Mesendoderm (in vitro differentiated cells): ENCODE data around the gene GUCY2F.

Experiments used
- DNase-seq: peaks from one replicate; pipeline ENCODE4 v3.0.0; 2013
- H2AK5ac ChIP-seq: 2 replicates; pipeline ENCODE4 v1.6.1; 2013; ENCODE audit warnings: low read length, inconsistent platforms
- H2BK120ac ChIP-seq: 2 replicates; pipeline ENCODE4 v1.6.1; 2013; ENCODE audit warnings: low read depth, mild to moderate bottlenecking, low read length, moderate library complexity, mixed read lengths
- H2BK15ac ChIP-seq: replicated peaks from 2 replicates; pipeline ENCODE4 v1.6.1; 2013; ENCODE audit warnings: low read depth, mild to moderate bottlenecking, moderate library complexity
- H2BK5ac ChIP-seq: 2 replicates; pipeline ENCODE4 v1.6.1; 2013; ENCODE audit warnings: low read length, inconsistent platforms
- H3K18ac ChIP-seq: 2 replicates; pipeline ENCODE4 v1.6.1; 2013; ENCODE audit warnings: mild to moderate bottlenecking, low read length, mixed read lengths
- H3K23ac ChIP-seq: one replicate; pipeline ENCODE4 v1.6.1; 2013; ENCODE audit warnings: low read length
- H3K27ac ChIP-seq: 2 replicates; pipeline ENCODE4 v1.5.1; 2013; ENCODE audit warnings: low read depth, mild to moderate bottlenecking, inconsistent platforms, low read length, moderate library complexity
- H3K27me3 ChIP-seq: 2 replicates; pipeline ENCODE4 v1.6.1; 2013; ENCODE audit warnings: low read length, control low read depth, mild to moderate bottlenecking, inconsistent platforms; ENCODE audit not compliant: insufficient read depth, poor library complexity
- H3K36me3 ChIP-seq: 2 replicates; pipeline ENCODE4 v1.6.1; 2013; ENCODE audit warnings: low read length, inconsistent platforms; ENCODE audit not compliant: control insufficient read depth, insufficient read depth
- H3K4ac ChIP-seq: one replicate; pipeline ENCODE4 v1.6.1; 2013; ENCODE audit warnings: low read depth, mild to moderate bottlenecking, low read length, moderate library complexity
- H3K4me1 ChIP-seq: 2 replicates; pipeline ENCODE4 v1.6.1; 2013; ENCODE audit warnings: low read depth, low read length, inconsistent platforms; ENCODE audit not compliant: control insufficient read depth
- H3K4me2 ChIP-seq: 2 replicates; pipeline ENCODE4 v1.6.1; 2013; ENCODE audit warnings: low read length
- H3K4me3 ChIP-seq: 2 replicates; pipeline ENCODE4 v1.5.1; 2013; ENCODE audit warnings: mild to moderate bottlenecking, low read length
- H3K56ac ChIP-seq: one replicate; pipeline ENCODE4 v1.6.1; 2013; ENCODE audit warnings: low read length
- H3K79me1 ChIP-seq: 2 replicates; pipeline ENCODE4 v1.6.1; 2013; ENCODE audit warnings: low read length, inconsistent platforms
- H3K79me2 ChIP-seq: 2 replicates; pipeline ENCODE4 v1.6.1; 2013; ENCODE audit warnings: mild to moderate bottlenecking, low read length; ENCODE audit not compliant: control insufficient read depth, insufficient read depth
- H3K9ac ChIP-seq: 2 replicates; pipeline ENCODE4 v1.6.1; 2013; ENCODE audit warnings: low read length, inconsistent platforms
- H4K5ac ChIP-seq: one replicate; pipeline ENCODE4 v1.6.1; 2013; ENCODE audit warnings: low read length
- H4K8ac ChIP-seq: one replicate; pipeline ENCODE4 v1.6.1; 2013; ENCODE audit warnings: low read depth, mild to moderate bottlenecking, control low read depth, low read length, moderate library complexity
- WGBS: extraction: QIAGEN DNeasy Blood & Tissue Kit; methylation state at CpG from one replicate; pipeline ENCODE4 v1.1.7; 2013; ENCODE audit warnings: low lambda C conversion rate, missing lambda C conversion rate; ENCODE audit not compliant: insufficient coverage; ENCODE audit errors: extremely low coverage; 5-methylcytosine and 5-hydroxymethylcytosine counted together

GUCY2F gene

DNA sequence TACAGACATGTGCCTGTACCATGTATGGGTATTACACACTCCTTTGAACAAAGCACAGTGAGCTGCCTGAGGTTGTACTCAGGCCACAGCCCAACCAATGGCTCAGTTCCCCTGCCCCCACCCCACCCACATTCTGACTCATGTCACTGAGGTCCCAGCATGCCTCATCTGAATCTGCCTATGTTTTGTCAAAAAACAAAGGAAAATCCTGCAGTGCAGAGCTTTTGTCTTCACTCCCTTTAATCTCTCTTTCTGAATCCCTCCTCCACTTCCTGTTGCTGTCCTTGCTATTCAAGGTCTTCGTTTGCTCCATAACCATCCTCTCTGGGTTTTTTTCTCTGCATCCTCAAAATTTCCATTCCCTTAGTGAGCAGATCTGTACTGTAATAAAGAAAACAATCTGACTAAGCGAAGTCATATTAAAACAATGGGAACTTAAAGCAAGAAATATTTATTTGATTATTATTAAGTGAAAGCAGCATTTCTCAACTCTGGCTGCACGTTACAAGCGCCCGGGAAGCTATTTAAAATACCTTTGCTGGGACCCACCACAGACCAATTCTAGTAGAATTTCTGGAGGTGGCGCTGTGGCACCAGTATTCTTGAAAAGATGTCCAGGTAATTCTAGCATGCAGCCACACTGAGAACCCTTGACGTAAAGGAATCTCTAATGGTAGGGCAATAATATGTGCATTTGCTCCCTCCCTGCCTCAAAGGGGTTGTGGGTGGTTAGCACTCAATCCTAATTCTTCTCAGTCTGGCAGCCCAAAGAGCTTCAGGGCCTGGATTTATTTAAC is 8.7 kb downstream of the GUCY2F start:
- Histone ChIP-seq H3K18ac (peak overlapping the region; percentile 68), H3K79me1 (no peaks in the 10 kb centered on the region), H3K36me3 (no peaks in the 10 kb centered on the region), H2BK120ac (no peak overlapping the region), H2BK15ac (no peak overlapping the region), H3K4ac (no peak overlapping the region), H3K9ac (no peak overlapping the region), H2BK5ac (peak overlapping the region; percentile 51), H2AK5ac (no peak overlapping the region), H3K56ac (peak overlapping the region; percentile 74), H3K27me3 (no peaks in the 10 kb centered on the region), H3K79me2 (no peaks in the 10 kb centered on the region), H3K23ac (no peak overlapping the region), H3K4me1 (peaks cover 3% of the 10 kb centered on the region), H4K8ac (no peak overlapping the region), H3K4me3 (no peak overlapping the region), H3K27ac (peak overlapping the region; percentile 80), H3K4me2 (no peak overlapping the region), H4K5ac (no peak overlapping the region)
- DNase-seq = peak; percentile 77
- no CpG with 5 or more reads among the region's 7 CpGs for WGBS

DNA sequence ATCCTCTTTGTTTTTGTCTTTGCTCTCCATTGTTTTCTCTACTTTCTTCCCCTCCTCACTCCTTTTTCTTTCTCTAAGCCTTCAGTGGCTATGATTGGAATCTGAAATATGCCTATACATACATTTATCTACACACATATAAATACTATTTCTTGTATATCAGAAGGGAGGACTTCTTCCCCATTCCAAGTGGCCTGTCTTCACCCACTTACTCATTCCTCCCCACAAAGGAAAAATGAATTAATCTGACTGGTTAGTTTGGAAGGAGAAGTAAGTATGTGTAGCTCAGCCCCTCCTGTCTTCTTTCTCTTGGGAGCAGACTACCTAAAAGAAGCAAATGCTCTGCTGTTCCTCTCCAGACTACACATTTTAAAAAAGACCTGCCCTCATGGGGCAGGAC is 17.7 kb downstream of the GUCY2F start:
- Histone ChIP-seq H3K23ac (no peak overlapping the region), H3K4ac (no peak overlapping the region), H3K56ac (no peak overlapping the region), H3K18ac (no peak overlapping the region), H3K4me2 (no peak overlapping the region), H3K36me3 (no peaks in the 10 kb centered on the region), H3K9ac (no peak overlapping the region), H3K79me1 (no peaks in the 10 kb centered on the region), H2AK5ac (no peak overlapping the region), H2BK5ac (no peak overlapping the region), H4K8ac (no peak overlapping the region), H3K79me2 (no peaks in the 10 kb centered on the region), H3K27me3 (no peaks in the 10 kb centered on the region), H3K27ac (no peak overlapping the region), H3K4me1 (no peaks in the 10 kb centered on the region), H4K5ac (no peak overlapping the region), H2BK120ac (no peak overlapping the region), H3K4me3 (no peak overlapping the region), H2BK15ac (no peak overlapping the region)
- no peak for DNase-seq

DNA sequence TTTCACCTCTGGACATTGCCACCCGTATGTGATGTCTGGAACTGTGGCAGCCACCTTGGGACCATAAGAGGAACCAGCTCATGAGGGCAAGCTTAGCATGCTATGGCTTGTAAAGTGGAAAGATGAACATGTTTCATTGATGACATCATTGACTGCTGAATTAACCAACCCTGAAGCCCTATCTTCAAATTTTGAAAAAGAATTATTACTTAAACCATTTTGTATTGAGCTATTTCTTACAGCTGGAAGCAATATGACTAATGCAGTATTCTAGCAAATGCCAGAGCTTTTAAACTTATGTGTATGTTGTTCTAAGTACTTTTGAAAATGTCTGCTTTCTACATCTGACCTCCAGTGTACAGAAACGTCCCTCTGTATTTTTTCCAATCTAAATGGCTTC is 18.1 kb downstream of the GUCY2F start:
- H4K8ac ChIP-seq = no peak overlapping the region
- H3K79me1 ChIP-seq = no peaks in the 10 kb centered on the region
- no peak overlapping the region for H2AK5ac ChIP-seq
- no peak overlapping the region for H3K18ac ChIP-seq
- H3K4me3 ChIP-seq = no peak overlapping the region
- no peak overlapping the region for H3K27ac ChIP-seq
- no CpG with 5 or more reads among the region's 2 CpGs for WGBS
- no peaks in the 10 kb centered on the region for H3K4me1 ChIP-seq
- no peak overlapping the region for H3K56ac ChIP-seq
- no peak overlapping the region for H3K4me2 ChIP-seq
- no peak overlapping the region for H3K23ac ChIP-seq
- no peaks in the 10 kb centered on the region for H3K36me3 ChIP-seq
- H3K79me2 ChIP-seq = no peaks in the 10 kb centered on the region
- H3K4ac ChIP-seq = no peak overlapping the region
- H2BK120ac ChIP-seq = no peak overlapping the region
- H3K9ac ChIP-seq = no peak overlapping the region
- H2BK15ac ChIP-seq = no peak overlapping the region
- H4K5ac ChIP-seq = no peak overlapping the region
- no peak overlapping the region for H2BK5ac ChIP-seq
- no peaks in the 10 kb centered on the region for H3K27me3 ChIP-seq
- no peak for DNase-seq

DNA sequence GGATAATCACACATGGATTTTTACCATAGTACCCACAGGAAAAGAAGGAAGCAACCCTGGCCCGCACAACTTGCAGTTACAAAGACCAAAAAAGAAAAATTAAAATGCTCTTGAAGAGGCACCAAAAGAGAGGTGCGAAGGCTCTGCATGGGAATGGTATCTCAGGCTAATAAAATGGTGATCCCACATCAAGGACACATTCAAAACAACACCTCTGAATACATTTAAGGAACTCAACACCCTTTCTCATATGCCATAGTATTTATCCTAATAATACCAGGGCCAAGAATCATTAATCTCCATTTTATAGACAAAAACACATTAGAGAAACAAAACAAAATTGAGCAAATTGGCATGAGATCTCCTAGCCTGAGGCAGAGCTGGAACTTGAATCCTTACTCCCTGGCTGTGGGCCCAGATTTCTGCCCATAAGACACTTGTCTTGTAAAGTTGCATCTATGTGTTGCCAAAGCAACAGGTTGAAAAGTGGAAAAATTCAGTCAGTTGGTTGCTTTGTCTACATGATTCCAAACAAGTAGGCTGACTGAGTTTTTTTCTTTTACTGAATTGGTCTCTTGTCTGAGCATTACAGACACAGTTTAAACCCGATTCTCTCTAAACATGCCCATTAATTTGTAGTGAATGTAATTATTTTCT is 33.5 kb downstream of the GUCY2F start:
- H3K79me1 ChIP-seq = no peaks in the 10 kb centered on the region
- no peak overlapping the region for H4K5ac ChIP-seq
- H3K4me2 ChIP-seq = no peak overlapping the region
- H2BK5ac ChIP-seq = no peak overlapping the region
- no CpG with 5 or more reads among the region's 3 CpGs for WGBS
- no peaks in the 10 kb centered on the region for H3K79me2 ChIP-seq
- H3K36me3 ChIP-seq = no peaks in the 10 kb centered on the region
- no peak overlapping the region for H3K4me3 ChIP-seq
- no peak overlapping the region for H3K23ac ChIP-seq
- H3K27me3 ChIP-seq = no peaks in the 10 kb centered on the region
- H3K4me1 ChIP-seq = no peaks in the 10 kb centered on the region
- H3K9ac ChIP-seq = no peak overlapping the region
- H3K56ac ChIP-seq = no peak overlapping the region
- no peak overlapping the region for H4K8ac ChIP-seq
- H3K18ac ChIP-seq = no peak overlapping the region
- H2AK5ac ChIP-seq = no peak overlapping the region
- no peak overlapping the region for H3K27ac ChIP-seq
- no peak for DNase-seq
- no peak overlapping the region for H2BK120ac ChIP-seq
- no peak overlapping the region for H2BK15ac ChIP-seq
- H3K4ac ChIP-seq = no peak overlapping the region

- Histone ChIP-seq H2AK5ac (no peak overlapping the region), H3K56ac (no peak overlapping the region), H4K8ac (no peak overlapping the region), H3K36me3 (no peaks in the 10 kb centered on the region), H3K4me1 (no peaks in the 10 kb centered on the region), H2BK5ac (no peak overlapping the region), H2BK15ac (no peak overlapping the region), H3K27me3 (no peaks in the 10 kb centered on the region), H2BK120ac (no peak overlapping the region), H3K4ac (no peak overlapping the region), H3K79me1 (no peaks in the 10 kb centered on the region), H3K23ac (no peak overlapping the region), H4K5ac (no peak overlapping the region), H3K4me2 (no peak overlapping the region), H3K4me3 (no peak overlapping the region), H3K79me2 (no peaks in the 10 kb centered on the region), H3K27ac (no peak overlapping the region), H3K18ac (no peak overlapping the region), H3K9ac (no peak overlapping the region)
- no CpG with 5 or more reads among the region's 2 CpGs for WGBS
- DNase-seq = no peak
These were observed 40.6 kb downstream of the GUCY2F start for GRCh38 chrX:109441266-109441665.

DNA sequence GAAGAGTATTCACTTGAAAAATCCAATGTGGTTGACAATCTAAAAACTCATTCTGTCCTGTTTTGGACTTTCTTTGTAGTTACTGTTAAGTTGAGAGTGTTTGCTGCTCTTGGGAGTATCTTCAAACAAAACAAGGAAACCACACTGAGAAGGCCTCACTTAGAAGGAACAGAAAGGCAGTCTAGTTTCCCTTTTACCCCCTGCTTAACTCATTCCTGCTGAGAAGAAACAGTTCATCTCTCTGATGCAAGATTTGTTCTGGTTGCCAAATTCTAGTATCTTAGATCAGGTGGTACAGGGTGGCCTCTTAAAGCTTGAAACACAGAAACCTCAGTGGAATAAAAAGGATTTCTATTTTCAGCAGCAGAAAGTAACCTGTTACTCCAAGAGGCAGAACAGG is 41.4 kb downstream of the GUCY2F start:
- H2BK5ac ChIP-seq = no peak overlapping the region
- H3K79me2 ChIP-seq = no peaks in the 10 kb centered on the region
- no peak overlapping the region for H3K4ac ChIP-seq
- H3K36me3 ChIP-seq = no peaks in the 10 kb centered on the region
- no peak overlapping the region for H3K56ac ChIP-seq
- H3K4me1 ChIP-seq = no peaks in the 10 kb centered on the region
- H2BK15ac ChIP-seq = no peak overlapping the region
- H2AK5ac ChIP-seq = no peak overlapping the region
- no peak overlapping the region for H4K5ac ChIP-seq
- H3K23ac ChIP-seq = no peak overlapping the region
- no peak overlapping the region for H3K4me2 ChIP-seq
- no peak overlapping the region for H4K8ac ChIP-seq
- no peak overlapping the region for H3K18ac ChIP-seq
- H3K4me3 ChIP-seq = no peak overlapping the region
- H3K79me1 ChIP-seq = no peaks in the 10 kb centered on the region
- no peaks in the 10 kb centered on the region for H3K27me3 ChIP-seq
- H2BK120ac ChIP-seq = no peak overlapping the region
- no peak for DNase-seq
- H3K27ac ChIP-seq = no peak overlapping the region
- H3K9ac ChIP-seq = no peak overlapping the region
